Endothelial cell of umbilical vein (primary cell): ENCODE measurements around the gene AJM1. TPM values are rescaled to one million over a fixed set of nuclear protein-coding genes. Genes with fewer than 3 reads are reported as not detected.
A peak's percentile ranks its signal among the peaks of the same experiment; 100 is the strongest.
"Not testable (repeated sequence)": the region's sequence is repeated elsewhere in the genome, so short reads cannot be mapped to it uniquely, and the experiment has no call there.

Source experiments
- BruUV-seq: library from RNA; stranded (reverse); fragments of 400-500 nt; replicated peaks from 2 replicates; lab custom pipeline; 2021; lab: Mats Ljungman, UMichigan
- CTCF ChIA-PET: fragments of 300-600, 350-600 bp; sonication (Branson Sonifier 250); formaldehyde crosslinking; loops from one replicate; lab custom pipeline; 2021; ENCODE audit warnings: antibody characterized with exemption, inconsistent platforms; lab: Charles Lee
- POLR2A ChIA-PET: fragments of 300-600, 350-600 bp; sonication (Branson Sonifier 250); formaldehyde crosslinking; loops from one replicate; lab custom pipeline; 2021; ENCODE audit warnings: antibody characterized with exemption, inconsistent platforms; lab: Charles Lee
- DNase-seq: peaks from one replicate; pipeline ENCODE4 v3.0.0-alpha.2; 2011; ENCODE audit warnings: low read depth, low spot score
- FAIRE-seq: peaks from 2 replicates; lab custom pipeline; 2011; peaks lifted over from hg19 to GRCh38; lab: Jason Lieb, UNC
- H2AFZ ChIP-seq: 2 replicates; pipeline ENCODE4 v1.6.0; 2012; ENCODE audit warnings: low read depth, low read length, control low read depth, inconsistent platforms
- H3K27ac ChIP-seq: 2 replicates; pipeline ENCODE4 v1.5.1; 2011; ENCODE audit warnings: low read depth, mild to moderate bottlenecking, control low read depth, low read length, moderate library complexity; ENCODE audit not compliant: insufficient read depth
- H3K27me3 ChIP-seq, 2 experiments: 2 replicates each; pipeline versions ENCODE4 v1.6.0 to v1.6.1; 2011; ENCODE audit warnings: low read length in 2 of 2, mixed read lengths in 1 of 2; ENCODE audit not compliant: control insufficient read depth in 2 of 2, insufficient read depth in 2 of 2
- H3K36me3 ChIP-seq, 2 experiments: 2 replicates in 1 of 2; 3 replicates in 1 of 2; pipeline ENCODE4 v1.5.1; 2011; ENCODE audit warnings: low read length in 2 of 2, mild to moderate bottlenecking in 1 of 2, moderate library complexity in 1 of 2; ENCODE audit not compliant: control insufficient read depth in 2 of 2, insufficient read depth in 2 of 2; ENCODE audit errors: extremely low read depth in 1 of 2
- H3K4me1 ChIP-seq: 3 replicates; pipeline ENCODE4 v1.5.1; 2011; ENCODE audit warnings: mild to moderate bottlenecking, low read length; ENCODE audit not compliant: control insufficient read depth, insufficient read depth; ENCODE audit errors: extremely low read depth
- H3K4me2 ChIP-seq: 2 replicates; pipeline ENCODE4 v1.6.1; 2011; ENCODE audit warnings: low read length, control low read depth, mixed read lengths; ENCODE audit not compliant: insufficient read depth
- H3K4me3 ChIP-seq, 3 experiments: fragments of 200-600 bp in 1 of 3; sonication (generic), shearing (Covaris generic) in 1 of 3; replicated peaks in 1 of 3; 2 replicates each; pipeline ENCODE4 v1.5.1; 2011 to 2016; ENCODE audit warnings: control low read depth in 3 of 3, low read length in 3 of 3, mild to moderate bottlenecking in 2 of 3, inconsistent platforms in 1 of 3, low read depth in 1 of 3, moderate library complexity in 1 of 3; ENCODE audit not compliant: insufficient read depth in 1 of 3
- H3K79me2 ChIP-seq: 2 replicates; pipeline ENCODE4 v1.6.0; 2012; ENCODE audit warnings: low read length, inconsistent platforms; ENCODE audit not compliant: control insufficient read depth, insufficient read depth
- H3K9ac ChIP-seq: replicated peaks from 2 replicates; pipeline ENCODE3; 2011; ENCODE audit warnings: low read length, control low read depth; ENCODE audit not compliant: insufficient read depth; ENCODE audit errors: extremely low read depth
- H3K9me1 ChIP-seq: replicated peaks from 3 replicates; pipeline ENCODE4 v1.6.0; 2011; ENCODE audit warnings: mild to moderate bottlenecking, low read length; ENCODE audit not compliant: control insufficient read depth, insufficient read depth; ENCODE audit errors: extremely low read depth
- H3K9me3 ChIP-seq: replicated peaks from 2 replicates; pipeline ENCODE4 v1.5.1; 2012; ENCODE audit warnings: low read length, inconsistent platforms; ENCODE audit not compliant: control insufficient read depth, insufficient read depth
- H4K20me1 ChIP-seq: replicated peaks from 2 replicates; pipeline ENCODE3; 2011; ENCODE audit warnings: mild to moderate bottlenecking, low read length; ENCODE audit not compliant: control insufficient read depth, insufficient read depth; ENCODE audit errors: extremely low read depth
- EZH2 ChIP-seq: IDR thresholded peaks from 2 replicates; pipeline ENCODE4 v1.6.1; 2012; ENCODE audit warnings: borderline replicate concordance, low read depth, mild to moderate bottlenecking, moderate library complexity, low read length, inconsistent platforms; ENCODE audit not compliant: severe bottlenecking
- FOS ChIP-seq: IDR thresholded peaks from 2 replicates; pipeline ENCODE4 v1.6.1; 2011; ENCODE audit warnings: mild to moderate bottlenecking, low read length, moderate library complexity, borderline replicate concordance; ENCODE audit not compliant: insufficient read depth
- GATA2 ChIP-seq: IDR thresholded peaks from 2 replicates; pipeline ENCODE4 v1.7.0; 2011; ENCODE audit warnings: low read depth, mild to moderate bottlenecking, moderate library complexity, mixed read lengths, low read length; ENCODE audit not compliant: insufficient read length, insufficient read depth
- JUN ChIP-seq: IDR thresholded peaks from 2 replicates; pipeline ENCODE4 v1.6.1; 2011; ENCODE audit warnings: borderline replicate concordance, low read depth; ENCODE audit not compliant: insufficient read length, insufficient read depth
- MYC ChIP-seq: IDR thresholded peaks from one replicate; pipeline ENCODE4 v1.6.1; 2011; ENCODE audit warnings: mild to moderate bottlenecking, low read depth, low read length
- POLR2A ChIP-seq: IDR thresholded peaks from 2 replicates; pipeline ENCODE4 v1.6.1; 2012; ENCODE audit warnings: low read depth, mild to moderate bottlenecking, control low read depth, low read length
- POLR2AphosphoS5 ChIP-seq: IDR thresholded peaks from 2 replicates; pipeline ENCODE4 v1.6.1; 2012; ENCODE audit warnings: low read depth, mild to moderate bottlenecking, control low read depth, low read length, moderate library complexity; ENCODE audit not compliant: insufficient read depth
- dilution Hi-C: fragments of 300-500 bp; cut with MboI; formaldehyde crosslinking; loops from one replicate; pipeline ENCODE4 v1.15.0; 2019; ENCODE audit warnings: low sequenced_read_pairs; ENCODE audit not compliant: extremely low pct_ligation_motif_present
- intact Hi-C: fragments of 100-400 bp; cut with micrococcal nuclease; formaldehyde crosslinking; loops from one replicate; pipeline ENCODE4 v1.10.0; 2022
- polyA plus RNA-seq, 4 experiments: library from polyadenylated mRNA; depleted of rRNA in 3 of 4; stranded (reverse) in 3 of 4; unstranded in 1 of 4; fragments of >200 nt; gene quantifications; 2 replicates each; pipeline versions ENCODE4 v1.2.1 to v1.2.3, GENCODE V29; 2011 to 2012; ENCODE audit warnings: missing spikeins in 1 of 4
- total RNA-seq: library from RNA; stranded (reverse); gene quantifications from 2 replicates; pipeline ENCODE4 v1.2.3, GENCODE V29; 2021
- TF ChIP-seq, protein P1 (sequence below): IDR thresholded peaks from 2 replicates; pipeline ENCODE4 v1.6.1; 2011; ENCODE audit not compliant: insufficient read depth, insufficient read length
- TF ChIP-seq, protein P2 (sequence below), 2 donors: IDR thresholded peaks; 1 replicate in 1 of 2; 2 replicates in 1 of 2; pipeline ENCODE4 v1.5.1; 2011; ENCODE audit warnings: low read length in 2 of 2, mild to moderate bottlenecking in 2 of 2, moderate library complexity in 2 of 2, control low read depth in 1 of 2, inconsistent platforms in 1 of 2, low read depth in 1 of 2; ENCODE audit not compliant: insufficient read depth in 1 of 2; ENCODE audit errors: extremely low read depth in 1 of 2

AJM1 gene
- total and polyA plus RNA-seq, 2 donors (not counting 3 experiments of a cell fraction or from before 2014, with no cell fraction given): 0.30 to 1.3 TPM

DNA sequence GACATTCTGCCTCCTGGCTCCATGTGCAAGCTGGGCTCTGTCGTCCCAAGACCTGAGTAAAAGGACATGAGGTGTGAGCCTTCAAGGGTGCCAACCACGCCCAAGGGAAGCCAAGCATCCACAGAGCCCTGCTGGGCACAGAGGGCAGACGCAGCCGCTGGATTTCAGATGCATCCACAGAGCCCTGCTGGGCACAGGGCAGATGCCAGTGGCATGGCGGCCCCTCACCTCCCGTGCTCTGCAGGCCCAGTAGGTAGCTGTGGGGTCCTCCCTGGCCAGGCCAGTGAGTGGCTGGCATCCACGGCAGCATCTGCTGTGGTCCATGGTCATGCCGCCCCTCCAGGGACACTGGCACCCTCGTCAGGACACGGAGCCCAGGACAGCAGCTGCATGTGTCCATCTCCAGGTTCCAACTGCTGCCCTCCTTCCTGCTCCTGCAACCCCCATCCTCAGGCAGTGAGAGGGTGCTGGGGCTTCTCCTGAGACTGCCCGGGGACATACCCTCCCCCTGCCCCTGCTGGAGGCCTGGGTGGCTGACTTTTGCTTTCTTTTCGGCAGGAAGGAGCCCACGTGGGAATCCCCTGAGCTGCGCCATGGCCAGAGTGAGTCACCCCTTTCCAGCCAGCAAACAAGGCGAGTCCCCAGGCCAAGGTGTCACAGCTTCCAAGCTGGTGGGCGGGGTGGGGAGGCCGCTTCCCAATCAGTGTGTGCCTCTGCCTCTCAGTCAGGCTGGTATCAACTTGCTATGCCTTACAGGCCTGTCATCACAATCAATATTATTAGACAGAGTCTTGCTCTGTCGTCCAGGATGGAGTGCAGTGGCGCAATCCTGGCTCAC, 40.0 kb downstream of the AJM1 start:
- Histone ChIP-seq H3K27me3 (no peaks in the 10 kb centered on the region), H3K9me3 (no peaks in the 10 kb centered on the region), H4K20me1 (no peaks in the 10 kb centered on the region), H3K79me2 (peaks cover 7% of the 10 kb centered on the region), H3K27ac (no peak overlapping the region), H3K9me1 (no peaks in the 10 kb centered on the region), H3K9ac (no peak overlapping the region), H3K4me3 (no peak overlapping the region), H3K4me1 (peaks cover 10% of the 10 kb centered on the region), H3K36me3 (no peaks in the 10 kb centered on the region), H2AFZ (peak overlapping the region; percentile 9), H3K4me2 (no peak overlapping the region)
- TF ChIP-seq EZH2: no peak
- no peak for TF ChIP-seq POLR2A
- no peak for TF ChIP-seq MYC
- TF ChIP-seq FOS: peak; percentile 10
- TF ChIP-seq, protein P1, sequence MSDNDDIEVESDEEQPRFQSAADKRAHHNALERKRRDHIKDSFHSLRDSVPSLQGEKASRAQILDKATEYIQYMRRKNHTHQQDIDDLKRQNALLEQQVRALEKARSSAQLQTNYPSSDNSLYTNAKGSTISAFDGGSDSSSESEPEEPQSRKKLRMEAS: peak; percentile 43
- no peak for TF ChIP-seq POLR2AphosphoS5
- TF ChIP-seq, protein P2, sequence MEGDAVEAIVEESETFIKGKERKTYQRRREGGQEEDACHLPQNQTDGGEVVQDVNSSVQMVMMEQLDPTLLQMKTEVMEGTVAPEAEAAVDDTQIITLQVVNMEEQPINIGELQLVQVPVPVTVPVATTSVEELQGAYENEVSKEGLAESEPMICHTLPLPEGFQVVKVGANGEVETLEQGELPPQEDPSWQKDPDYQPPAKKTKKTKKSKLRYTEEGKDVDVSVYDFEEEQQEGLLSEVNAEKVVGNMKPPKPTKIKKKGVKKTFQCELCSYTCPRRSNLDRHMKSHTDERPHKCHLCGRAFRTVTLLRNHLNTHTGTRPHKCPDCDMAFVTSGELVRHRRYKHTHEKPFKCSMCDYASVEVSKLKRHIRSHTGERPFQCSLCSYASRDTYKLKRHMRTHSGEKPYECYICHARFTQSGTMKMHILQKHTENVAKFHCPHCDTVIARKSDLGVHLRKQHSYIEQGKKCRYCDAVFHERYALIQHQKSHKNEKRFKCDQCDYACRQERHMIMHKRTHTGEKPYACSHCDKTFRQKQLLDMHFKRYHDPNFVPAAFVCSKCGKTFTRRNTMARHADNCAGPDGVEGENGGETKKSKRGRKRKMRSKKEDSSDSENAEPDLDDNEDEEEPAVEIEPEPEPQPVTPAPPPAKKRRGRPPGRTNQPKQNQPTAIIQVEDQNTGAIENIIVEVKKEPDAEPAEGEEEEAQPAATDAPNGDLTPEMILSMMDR (IDR thresholded peaks at IDR 0.05; ENCODE audit: extremely low read depth in 1 of 2, insufficient read depth in 1 of 2, low read depth in 1 of 2, low read length in 2 of 2): no peak
- TF ChIP-seq JUN: no peak
- no peak for TF ChIP-seq GATA2
- dilution Hi-C loops (no loop called here), intact Hi-C loops (no loop called here)
- peak; percentile 51 for DNase-seq
- peak; percentile 72 for FAIRE-seq
- no TSS peak for BruUV-seq
- ChIA-PET CTCF (interaction anchor here (1.1 kb wide), 1 partner anchor 35 kb away, joined by 3 read pairs; no protein-coding TSS in a partner anchor), POLR2A (no interaction called here)

GRCh38 chr9:136882947-136883283, 40.6 kb downstream of the AJM1 start:
- H3K9me1 ChIP-seq, H3K27ac ChIP-seq, H3K4me2 ChIP-seq, H3K4me3 ChIP-seq, H3K27me3 ChIP-seq, POLR2A ChIA-PET, dilution Hi-C loops, H2AFZ ChIP-seq, intact Hi-C loops, H4K20me1 ChIP-seq, CTCF ChIA-PET, DNase-seq, H3K36me3 ChIP-seq, BruUV-seq, H3K9ac ChIP-seq, FAIRE-seq, H3K9me3 ChIP-seq: not testable (repeated sequence)
- H3K4me1 ChIP-seq: peaks cover 14% of the 10 kb centered on the region
- peaks cover 12% of the 10 kb centered on the region for H3K79me2 ChIP-seq
